NCI-H345 treated with DMSO at 0.1 percent for 48 hours (cell line): Measurements from ENCODE around the gene GPHB5.

Experiments used
- DNase-seq: peaks from one replicate; lab custom pipeline; 2025; ENCODE audit not compliant: unreplicated experiment; lab: John Stamatoyannopoulos, UW

GPHB5 gene

DNA sequence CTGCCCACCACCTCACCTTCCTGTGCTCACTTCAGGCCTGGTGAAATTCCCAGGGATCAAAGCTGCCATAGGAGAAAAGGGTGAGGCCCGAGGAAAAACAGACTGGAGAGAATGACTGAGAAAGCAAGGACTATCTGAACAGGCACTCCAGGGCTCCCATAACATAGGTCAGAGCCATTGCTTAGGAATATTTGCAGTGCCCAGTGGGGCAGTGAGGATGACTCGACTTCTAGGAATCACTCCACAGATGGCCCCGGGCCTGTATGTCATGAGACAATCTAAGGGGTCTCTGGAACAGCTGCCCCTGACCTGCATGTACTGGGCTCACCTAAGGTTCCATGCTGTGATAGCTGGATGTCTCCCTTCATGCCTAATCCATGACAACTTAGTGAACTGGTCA is 51.6 kb downstream of the GPHB5 start:
- DNase-seq = no peak

DNA sequence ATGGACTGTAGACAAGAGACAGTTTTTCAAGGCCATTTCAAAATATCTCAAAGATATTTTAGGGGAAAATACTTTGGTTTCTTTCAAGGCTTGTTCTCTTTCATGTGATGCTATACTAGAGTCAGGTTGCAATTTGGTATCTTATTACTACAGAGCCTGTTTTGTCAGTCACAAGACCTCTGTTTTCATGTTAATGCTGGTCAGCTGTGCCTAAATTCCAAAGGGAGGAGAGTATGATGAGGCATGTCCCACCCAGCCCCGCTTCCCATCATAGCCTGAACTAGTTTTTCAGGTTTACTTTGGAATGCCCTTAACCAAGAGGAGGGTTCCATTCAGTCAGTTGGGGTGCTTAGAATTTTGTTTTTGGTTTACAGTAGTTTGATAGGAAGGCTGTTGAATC is 52.6 kb downstream of the GPHB5 start:
- DNase-seq = no peak
